Measurements from ENCODE around the gene STX19.

The STX19 gene

DNA sequence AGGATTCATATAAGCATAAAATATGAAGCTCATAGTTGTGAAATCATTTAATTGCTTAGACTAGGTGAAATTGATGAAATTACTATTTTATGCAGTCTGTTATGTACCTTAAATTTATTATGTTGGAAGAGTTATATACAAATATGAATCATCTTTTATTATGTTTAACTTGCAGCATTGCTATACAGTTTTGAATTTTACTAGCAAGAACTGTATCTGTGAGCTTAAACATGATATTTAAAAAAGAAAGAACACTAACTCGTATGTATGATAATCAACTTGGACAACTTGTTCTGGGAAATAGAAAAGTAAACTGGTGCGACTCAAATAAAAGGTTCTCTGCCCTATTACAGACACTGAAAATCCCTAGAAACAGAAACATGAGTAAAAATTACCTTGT, 1.8 kb downstream of the STX19 start:
- no peak for DNase-seq

DNA sequence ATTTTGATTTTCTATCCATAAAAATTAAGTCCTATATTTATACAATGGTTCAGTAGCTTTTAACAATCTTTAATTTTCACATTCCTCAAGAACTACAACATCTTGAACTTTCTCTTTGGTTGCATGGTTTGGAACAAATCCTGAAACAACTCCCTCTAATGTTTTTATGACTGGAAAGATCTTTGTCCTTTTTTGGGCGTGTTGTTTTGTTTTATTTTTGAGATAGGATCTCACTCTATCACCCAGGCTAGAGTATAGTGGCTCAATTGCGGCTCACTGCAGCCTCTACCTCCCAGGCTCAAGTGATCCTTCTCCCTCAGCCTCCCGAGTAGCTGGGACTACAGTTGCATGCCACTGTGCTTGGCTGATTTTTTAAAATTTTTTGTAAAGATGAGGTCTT, 4.0 kb downstream of the STX19 start:
- no peak for DNase-seq

DNA sequence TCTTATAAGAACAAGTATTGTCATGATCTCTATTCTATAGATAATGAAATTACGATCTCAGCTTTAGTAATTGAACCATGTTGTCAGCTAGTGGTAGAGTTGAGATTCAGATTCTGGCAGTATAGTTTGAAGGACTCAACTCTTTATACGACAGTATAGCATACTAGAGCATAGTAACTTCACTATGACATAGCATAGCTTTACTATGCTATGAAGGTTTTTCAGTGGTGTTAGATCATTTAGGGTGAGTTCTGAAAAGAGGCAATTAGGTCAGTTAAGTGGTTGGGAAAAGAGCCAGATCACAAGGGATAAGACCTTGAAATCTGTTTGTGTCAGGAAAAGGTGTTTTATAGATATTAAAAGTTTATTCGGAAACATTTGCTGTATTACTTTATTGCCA, 8.1 kb downstream of the STX19 start:
- DNase-seq, result no peak

- DNase-seq, result no peak
These were observed 8.7 kb downstream of the STX19 start for GRCh38 chr3:94019659-94020058.

DNA sequence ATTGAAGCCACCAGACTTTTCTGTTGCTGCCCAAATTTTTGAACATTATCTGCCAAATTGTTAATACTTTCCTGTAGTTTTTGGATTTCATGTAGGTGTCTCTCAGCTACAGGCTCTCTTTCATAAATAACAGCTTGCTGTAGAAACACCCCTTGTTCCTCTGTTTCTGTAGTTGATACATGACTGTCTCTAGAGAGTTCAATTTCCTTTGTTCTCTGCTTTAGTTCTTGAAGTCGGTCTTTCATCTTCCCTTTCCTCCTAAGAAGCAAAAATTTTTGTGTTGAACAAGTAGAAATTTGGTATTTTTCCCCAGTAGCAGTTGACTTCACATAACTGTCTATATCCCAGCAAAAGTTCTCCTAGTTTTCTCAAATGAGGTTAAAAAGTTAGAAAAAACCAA, 13.4 kb downstream of the STX19 start:
- DNase-seq, result no peak

GRCh38 chr3:94012185-94012584, 16.2 kb downstream of the STX19 start:
- DNase-seq, result no peak

DNA sequence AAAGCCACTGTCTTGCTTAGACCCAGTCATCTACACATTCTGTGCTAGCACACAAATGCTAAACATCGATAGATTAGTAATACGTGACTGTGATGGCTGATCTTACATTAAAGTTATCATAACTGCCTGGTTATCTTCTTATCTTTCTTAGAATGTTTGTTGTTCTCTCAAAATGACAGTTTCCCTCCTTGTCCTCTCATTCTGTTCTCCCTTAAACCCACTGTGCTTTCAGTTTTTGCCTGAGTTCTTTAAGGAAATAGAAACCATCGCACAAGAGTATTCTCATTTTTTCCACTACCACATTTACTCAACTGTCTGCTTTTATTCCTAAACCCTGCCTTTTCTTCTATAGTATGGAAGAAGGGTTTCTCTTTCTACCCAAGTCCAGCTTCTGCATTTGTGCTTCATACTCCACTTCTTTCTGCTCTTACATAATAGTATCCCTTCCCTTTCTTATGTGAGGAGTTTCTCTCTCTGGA, 17.1 kb downstream of the STX19 start:
- no peak for DNase-seq

DNA sequence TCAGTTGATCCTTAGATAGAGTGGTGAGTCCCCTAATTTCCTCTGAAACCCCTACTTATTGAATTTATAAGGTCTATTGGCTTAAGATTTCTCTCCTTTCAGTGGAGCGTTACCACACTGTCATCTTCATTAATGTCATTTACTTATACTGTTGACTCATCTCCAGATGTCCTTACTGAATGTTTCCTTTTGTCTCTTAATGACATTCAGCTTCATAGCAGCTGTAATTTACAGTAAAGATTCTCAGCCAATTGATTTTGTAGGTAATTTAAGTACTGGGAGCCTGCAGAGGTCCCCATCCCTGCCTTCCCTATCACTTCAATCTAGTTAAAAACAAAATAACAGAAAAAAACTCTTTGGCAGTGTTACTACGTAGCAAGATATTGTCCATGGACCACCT, 18.8 kb downstream of the STX19 start:
- DNase-seq, result no peak

- no peak for DNase-seq
These were observed 20.1 kb downstream of the STX19 start for GRCh38 chr3:94008253-94008652.

DNA sequence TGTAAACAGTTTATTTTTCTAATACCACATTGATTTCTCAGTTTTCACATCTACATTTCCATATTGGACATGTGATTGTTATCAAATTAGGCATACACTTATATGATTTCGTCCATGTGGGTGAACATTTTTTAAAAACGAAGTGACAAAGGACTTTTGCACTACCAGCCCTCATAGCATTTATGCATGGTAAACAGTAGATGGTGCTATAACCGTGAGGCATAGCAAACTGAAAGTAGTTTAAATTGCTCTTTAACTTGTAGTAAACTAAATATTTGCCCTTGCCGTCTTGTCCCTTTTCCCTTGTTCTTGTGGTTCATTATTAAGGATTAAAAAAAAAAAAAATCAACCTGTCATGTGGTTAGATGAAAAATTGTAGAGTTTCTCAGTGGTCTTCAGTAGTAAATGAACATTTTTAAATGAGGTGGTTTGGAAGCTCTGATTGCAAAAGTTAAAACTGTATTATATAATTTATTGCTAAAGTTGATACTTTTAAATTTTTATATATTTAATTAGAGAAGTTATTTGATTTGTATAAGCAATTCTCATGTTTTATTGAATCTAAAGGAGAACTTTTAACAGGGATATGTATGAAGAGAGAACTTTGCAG, 24.0 kb downstream of the STX19 start:
- DNase-seq, result peak; percentile 87

DNA sequence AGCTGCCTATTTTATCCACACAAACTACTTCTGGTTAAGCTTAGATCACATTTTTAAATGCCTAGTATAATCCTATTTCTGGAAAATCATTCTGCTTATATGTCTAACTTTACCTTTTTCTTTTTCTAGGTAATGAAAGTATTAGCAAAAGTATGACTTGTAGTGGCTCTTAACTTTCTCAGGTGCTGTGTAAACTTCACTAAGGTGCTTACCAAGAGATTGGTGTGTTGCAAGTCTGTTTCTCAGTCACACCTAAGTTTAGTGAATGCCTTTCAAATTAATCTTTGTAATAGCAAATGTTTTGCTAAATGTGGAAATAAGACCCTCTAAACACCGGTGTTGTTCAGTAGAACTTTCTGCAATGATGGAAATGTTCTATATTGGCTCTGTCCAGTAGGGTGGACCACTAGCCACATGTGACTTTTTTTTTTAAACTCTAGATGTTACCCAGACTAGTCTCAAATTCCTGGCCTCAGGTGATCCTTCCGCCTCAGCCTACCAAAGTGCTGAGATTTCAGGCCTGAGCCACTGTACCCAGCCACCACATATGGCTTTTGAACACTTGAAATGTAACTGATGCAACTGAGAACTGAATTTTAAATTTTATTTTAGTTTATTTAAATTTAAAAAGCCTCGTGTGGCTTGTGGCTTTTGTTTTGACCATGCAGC, 26.4 kb downstream of the STX19 start:
- no peak for DNase-seq

DNA sequence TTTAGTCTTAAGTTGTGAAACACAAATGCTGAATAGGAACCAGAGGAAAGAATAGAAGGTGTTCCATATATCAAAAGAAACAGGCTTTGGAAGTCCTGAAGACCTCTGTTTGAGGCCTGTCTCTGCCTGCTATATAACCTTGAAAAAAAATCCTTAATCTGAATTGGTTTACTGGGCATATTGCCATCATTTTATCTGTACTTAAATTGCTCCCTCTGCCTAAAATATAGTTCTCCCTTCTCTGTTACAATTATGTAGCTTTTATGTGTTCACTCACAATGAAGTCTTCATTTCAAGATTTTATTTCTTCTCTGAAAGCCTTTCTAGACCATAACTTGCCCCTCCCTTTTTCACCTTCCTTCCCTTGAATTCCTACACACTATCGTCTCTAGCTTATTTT, 27.2 kb downstream of the STX19 start:
- DNase-seq, result peak; percentile 30

DNA sequence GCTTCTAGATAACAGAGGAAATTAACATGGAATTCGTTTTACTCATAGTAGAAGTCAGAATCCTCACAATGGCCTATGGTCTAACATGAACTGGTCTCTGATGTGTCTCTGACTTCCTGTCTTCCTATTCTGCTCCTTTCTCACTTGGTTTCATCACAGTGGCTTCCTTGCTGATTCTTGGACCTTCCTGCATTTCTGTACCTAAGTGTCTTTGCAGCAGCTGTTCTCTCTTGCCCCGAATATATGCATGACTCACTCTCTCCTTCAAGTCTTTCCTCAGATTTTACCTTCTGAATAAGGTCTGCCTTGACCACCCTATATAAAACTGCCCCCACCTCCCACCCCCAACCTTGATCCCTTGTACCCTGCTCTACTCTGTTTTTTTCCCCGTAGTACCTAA, 34.3 kb downstream of the STX19 start:
- DNase-seq, result no peak

DNA sequence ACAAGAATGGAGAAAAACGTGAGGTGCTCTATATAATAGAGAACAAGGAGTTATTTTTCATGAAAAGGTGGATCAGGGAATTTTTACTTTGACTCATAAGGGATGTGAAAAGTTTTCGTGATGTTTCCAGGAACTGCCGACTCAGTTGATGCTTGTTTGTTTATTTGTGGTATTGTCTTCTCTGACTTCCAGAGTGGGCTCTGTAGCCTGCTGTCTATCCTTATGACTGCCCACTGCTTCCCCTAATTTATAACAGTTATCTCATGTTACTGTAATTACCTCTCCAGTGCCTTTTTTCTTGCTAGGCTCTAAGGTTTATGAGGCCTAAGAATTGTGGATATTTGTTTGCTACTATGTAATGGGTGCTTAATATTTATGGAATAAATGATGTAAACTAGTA, 36.2 kb downstream of the STX19 start:
- DNase-seq, result no peak

- no peak for DNase-seq
These were observed 36.8 kb downstream of the STX19 start for GRCh38 chr3:93991631-93992030.

GRCh38 chr3:93989241-93989640, 39.2 kb downstream of the STX19 start:
- DNase-seq, result no peak

DNA sequence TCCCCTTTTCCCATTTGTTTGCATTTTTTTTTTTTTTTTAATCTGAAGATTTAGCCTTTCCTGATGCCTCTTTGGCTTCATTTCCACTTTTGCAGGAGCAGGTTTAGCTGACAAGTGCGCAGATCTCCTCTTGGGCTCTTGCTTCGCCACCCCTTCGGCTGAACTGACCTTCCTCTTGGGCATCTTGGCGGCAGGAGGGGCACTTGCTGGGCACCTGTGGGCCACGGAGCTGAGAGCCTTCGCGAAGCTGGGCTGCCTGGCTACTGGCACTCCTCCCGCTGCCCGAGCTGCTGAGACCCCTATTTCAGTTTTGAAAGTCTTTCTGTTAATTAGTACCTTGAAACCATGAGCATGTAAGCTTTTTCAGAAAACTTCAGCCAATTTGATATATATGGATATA, 39.6 kb downstream of the STX19 start:
- no peak for DNase-seq

DNA sequence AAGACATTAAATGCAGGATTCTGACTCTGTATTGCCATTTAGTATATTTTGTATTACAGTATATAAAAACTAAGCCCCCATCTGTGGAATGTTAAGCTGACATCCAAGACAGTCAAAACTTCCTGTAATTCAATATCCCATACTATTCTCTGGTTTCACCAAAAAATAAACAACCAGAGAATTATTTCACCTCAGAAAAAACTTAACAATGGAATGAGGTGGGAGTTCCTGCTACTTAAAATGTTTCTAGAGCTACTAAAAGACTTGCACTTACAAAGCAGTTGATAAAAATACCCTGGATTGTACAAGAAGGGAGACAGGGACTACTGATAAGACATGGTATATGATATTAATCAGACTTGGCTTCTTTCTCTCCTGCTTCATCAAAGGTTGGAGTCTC, 40.1 kb downstream of the STX19 start:
- DNase-seq, result no peak

- no peak for DNase-seq
These were observed 43.8 kb downstream of the STX19 start for GRCh38 chr3:93984618-93985017.

GRCh38 chr3:93983408-93983807, 45.0 kb downstream of the STX19 start:
- no peak for DNase-seq

- DNase-seq, result no peak
These were observed 46.7 kb downstream of the STX19 start for GRCh38 chr3:93981649-93982048.

DNA sequence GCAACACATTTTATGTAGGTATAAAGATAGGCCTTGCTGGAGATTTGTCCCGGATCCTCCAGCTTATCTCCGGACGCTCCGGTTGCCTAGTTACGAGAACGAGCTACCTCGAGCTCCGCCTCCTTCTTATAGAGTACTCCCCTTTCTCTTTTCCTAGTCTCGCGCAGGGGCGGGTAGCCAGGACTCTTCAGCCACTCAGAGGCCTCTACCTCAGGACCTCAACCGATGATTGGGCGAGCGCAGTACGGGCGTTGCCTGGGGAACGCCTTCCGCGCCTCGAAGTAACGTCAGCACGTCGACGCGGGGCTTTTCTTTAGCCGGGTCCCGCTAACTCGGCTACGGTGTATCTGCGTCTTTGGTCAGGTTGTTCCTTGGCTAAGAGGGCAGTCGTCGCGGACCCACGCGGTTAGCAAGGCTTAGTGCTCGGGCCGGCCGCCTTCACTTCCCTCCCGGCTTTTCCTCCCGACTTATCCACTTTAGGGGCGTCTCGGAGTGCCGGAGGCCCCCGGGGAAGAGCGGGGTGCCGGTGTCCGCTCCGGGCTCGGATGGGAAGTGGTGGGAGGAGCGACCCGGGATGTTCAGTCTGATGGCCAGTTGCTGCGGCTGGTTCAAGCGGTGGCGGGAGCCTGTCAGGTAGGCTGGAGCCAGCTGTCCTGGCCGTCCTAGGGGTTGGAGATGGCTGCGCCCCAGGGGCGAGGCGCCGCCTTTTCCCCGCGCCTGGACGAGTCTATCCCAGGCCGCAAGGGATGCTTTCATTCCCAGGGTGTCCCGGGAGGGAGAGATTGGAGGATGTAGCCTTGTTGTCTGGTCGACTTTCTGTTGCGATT, 48.3 kb downstream of the STX19 start, which contains the start of gene ARL13B:
ARL13B (plus strand) TSS at position 306 of the 827 bp plus-strand sequence; CDS start at position 575, 269 bp downstream.
- DNase-seq, result peak; percentile 100

- peak; percentile 90 for DNase-seq
These were observed 55.0 kb downstream of the STX19 start, which contains the start of gene PROS1 for GRCh38 chr3:93973131-93974126. Gene PROS1 (minus strand): TSS chr3:93973896. CDS start chr3:93973749, 147 bp downstream.
